Measurements from ENCODE around the gene WBP2NL.

WBP2NL gene

GRCh38 chr22:42061041-42061440, 62.5 kb downstream of the WBP2NL start:
- H4K20me1 ChIP-seq (ENCODE audit: insufficient read depth, low read length, poor library complexity, severe bottlenecking) = no peaks in the 10 kb centered on the region
- H2AFZ ChIP-seq (ENCODE audit: low read length) = no peak overlapping the region
- peaks cover 9% of the 10 kb centered on the region; the same call in 1 of the 2 replicates for H3K9me3 ChIP-seq (ENCODE audit: insufficient read depth, low read depth, low read length)
- TF ChIP-seq EZH2phosphoT487 (IDR thresholded peaks at IDR 0.05; ENCODE audit: borderline replicate concordance) = no peak
- TF ChIP-seq CTCF (conservative IDR thresholded peaks at IDR 0.05; ENCODE audit: low read length) = no peak
- no peak overlapping the region for H3K4me2 ChIP-seq (ENCODE audit: low read depth, low read length, poor library complexity, severe bottlenecking)
- no peaks in the 10 kb centered on the region for H3F3A ChIP-seq (ENCODE audit: low read depth)
- H3K4me1 ChIP-seq (ENCODE audit: insufficient read depth, low read length, poor library complexity, severe bottlenecking) = no peaks in the 10 kb centered on the region
- H3K27me3 ChIP-seq (ENCODE audit: insufficient read depth, low read length, poor library complexity, severe bottlenecking) = no peaks in the 10 kb centered on the region
- H3K9me2 ChIP-seq (replicated peaks; ENCODE audit: low read depth, low read length) = no peaks in the 10 kb centered on the region
- no peaks in the 10 kb centered on the region for H3K79me2 ChIP-seq (ENCODE audit: insufficient read depth, low read length)
- H3K36me3 ChIP-seq (ENCODE audit: insufficient read depth, low read length) = no peaks in the 10 kb centered on the region; the same call in 1 of the 2 replicates
- H3K9ac ChIP-seq (ENCODE audit: low read depth, low read length, poor library complexity, severe bottlenecking) = no peak overlapping the region
- H3K4me3 ChIP-seq (ENCODE audit: low read length, poor library complexity, severe bottlenecking) = no peak overlapping the region

GRCh38 chr22:42062506-42063170, 64.0 kb downstream of the WBP2NL start:
- Histone ChIP-seq H3K9ac (ENCODE audit: low read depth, low read length, poor library complexity, severe bottlenecking) (no peak overlapping the region), H3K9me3 (ENCODE audit: insufficient read depth, low read depth, low read length) (no peaks in the 10 kb centered on the region), H3K4me2 (ENCODE audit: low read depth, low read length, poor library complexity, severe bottlenecking) (no peak overlapping the region), H2AFZ (ENCODE audit: low read length) (no peak overlapping the region), H3K36me3 (ENCODE audit: insufficient read depth, low read length) (no peaks in the 10 kb centered on the region; the same call in 1 of the 2 replicates), H3K4me3 (ENCODE audit: low read length, poor library complexity, severe bottlenecking) (no peak overlapping the region), H3K79me2 (ENCODE audit: insufficient read depth, low read length) (no peaks in the 10 kb centered on the region), H3K9me2 (replicated peaks; ENCODE audit: low read depth, low read length) (no peaks in the 10 kb centered on the region), H4K20me1 (ENCODE audit: insufficient read depth, low read length, poor library complexity, severe bottlenecking) (no peaks in the 10 kb centered on the region), H3F3A (ENCODE audit: low read depth) (no peaks in the 10 kb centered on the region), H3K27me3 (ENCODE audit: insufficient read depth, low read length, poor library complexity, severe bottlenecking) (no peaks in the 10 kb centered on the region), H3K4me1 (ENCODE audit: insufficient read depth, low read length, poor library complexity, severe bottlenecking) (no peaks in the 10 kb centered on the region)
- TF ChIP-seq CTCF (conservative IDR thresholded peaks at IDR 0.05; ENCODE audit: low read length) = no peak
- TF ChIP-seq EZH2phosphoT487 (IDR thresholded peaks at IDR 0.05; ENCODE audit: borderline replicate concordance) = no peak

- H3F3A ChIP-seq (ENCODE audit: low read depth) = no peaks in the 10 kb centered on the region
- H3K4me2 ChIP-seq (ENCODE audit: low read depth, low read length, poor library complexity, severe bottlenecking) = no peak overlapping the region
- peaks cover under 1% of the 10 kb centered on the region; the same call in 1 of the 2 replicates for H3K79me2 ChIP-seq (ENCODE audit: insufficient read depth, low read length)
- no peaks in the 10 kb centered on the region for H4K20me1 ChIP-seq (ENCODE audit: insufficient read depth, low read length, poor library complexity, severe bottlenecking)
- no peaks in the 10 kb centered on the region for H3K9me2 ChIP-seq (replicated peaks; ENCODE audit: low read depth, low read length)
- H3K27me3 ChIP-seq (ENCODE audit: insufficient read depth, low read length, poor library complexity, severe bottlenecking) = no peaks in the 10 kb centered on the region
- no peak overlapping the region for H3K4me3 ChIP-seq (ENCODE audit: low read length, poor library complexity, severe bottlenecking)
- H3K9ac ChIP-seq (ENCODE audit: low read depth, low read length, poor library complexity, severe bottlenecking) = no peak overlapping the region
- no peaks in the 10 kb centered on the region; the same call in 1 of the 2 replicates for H3K36me3 ChIP-seq (ENCODE audit: insufficient read depth, low read length)
- H3K4me1 ChIP-seq (ENCODE audit: insufficient read depth, low read length, poor library complexity, severe bottlenecking) = peaks cover 1% of the 10 kb centered on the region
- TF ChIP-seq EZH2phosphoT487 (IDR thresholded peaks at IDR 0.05; ENCODE audit: borderline replicate concordance) (no peak), CTCF (conservative IDR thresholded peaks at IDR 0.05; ENCODE audit: low read length) (no peak)
- H3K9me3 ChIP-seq (ENCODE audit: insufficient read depth, low read depth, low read length) = no peaks in the 10 kb centered on the region
- no peak overlapping the region for H2AFZ ChIP-seq (ENCODE audit: low read length)
These were observed 66.0 kb downstream of the WBP2NL start for GRCh38 chr22:42064629-42065028.
